Thoracic aorta (tissue), 2 donors: ENCODE measurements around the gene OR5B21. TPM values are rescaled to one million over a fixed set of nuclear protein-coding genes. Genes with fewer than 3 reads are reported as not detected.

Experiments
- ATAC-seq: fragments of 150-250 bp; one replicate; pipeline ENCODE4 v1.8.0; 2017; ENCODE audit warnings: low read depth; ENCODE audit not compliant: insufficient number of reproducible peaks, low FRiP score
- DNase-seq: peaks from one replicate; pipeline ENCODE4 v3.0.0-alpha.2; 2020; ENCODE audit warnings: low spot score
- H3K27ac ChIP-seq, 2 donors: fragments of 200-600 bp; sonication (generic); 1 replicate in 1 of 2; 2 replicates in 1 of 2; pipeline ENCODE4 v1.5.1; 2016; ENCODE audit warnings: mild to moderate bottlenecking in 2 of 2, moderate library complexity in 2 of 2
- H3K27me3 ChIP-seq: fragments of 200-600 bp; sonication (generic); replicated peaks from 2 replicates; pipeline ENCODE4 v1.6.0; 2016; ENCODE audit warnings: mild to moderate bottlenecking; ENCODE audit not compliant: insufficient read depth
- H3K36me3 ChIP-seq: fragments of 200-600 bp; sonication (generic); one replicate; pipeline ENCODE4 v1.5.1; 2016
- H3K4me1 ChIP-seq, 2 donors: fragments of 200-600 bp; sonication (generic); 1 replicate in 1 of 2; 2 replicates in 1 of 2; pipeline versions ENCODE4 v1.5.1 to v1.6.0; 2016; ENCODE audit warnings: low read depth in 2 of 2, mild to moderate bottlenecking in 1 of 2; ENCODE audit not compliant: control insufficient read depth in 1 of 2
- H3K4me3 ChIP-seq: fragments of 200-600 bp; sonication (generic); 2 replicates; pipeline ENCODE4 v1.5.1; 2016; ENCODE audit warnings: mild to moderate bottlenecking
- H3K9me3 ChIP-seq: fragments of 200-600 bp; sonication (generic); 2 replicates; pipeline ENCODE4 v1.5.1; 2016
- total RNA-seq, 2 donors: library from RNA; depleted of rRNA; stranded (reverse); fragments of >200 nt; gene quantifications; one replicate each; pipeline versions ENCODE4 v1.1.0 to v1.2.3, GENCODE V29; 2016
- TF ChIP-seq, protein P1 (sequence below): fragments of 200-600 bp; sonication (generic); IDR thresholded peaks from one replicate; pipeline ENCODE4 v1.5.1; 2019; ENCODE audit warnings: antibody characterized with exemption

The OR5B21 gene
- total RNA-seq, 2 donors from 2014 or later: not detected

DNA sequence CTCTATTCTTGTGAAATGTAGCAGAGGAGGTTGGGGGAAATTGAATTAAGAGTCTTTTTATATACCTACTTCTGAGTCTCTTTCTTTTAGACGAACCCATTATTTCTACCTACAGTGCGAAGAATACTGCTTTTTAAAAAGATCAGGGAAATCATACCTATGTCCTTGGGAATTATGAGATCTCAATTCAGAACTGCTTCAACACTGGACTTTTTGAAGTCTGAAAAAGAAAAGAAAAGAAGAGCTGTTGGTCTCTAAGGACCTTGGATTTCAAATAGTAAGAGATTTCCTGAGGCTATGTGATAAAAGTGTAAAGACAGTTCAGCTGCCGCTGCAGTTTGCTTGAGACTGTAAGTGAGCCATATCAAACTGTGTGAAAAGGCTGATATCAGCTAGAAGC, 3.7 kb upstream of the OR5B21 start:
- Histone ChIP-seq H3K27ac (no peak overlapping the region), H3K4me3 (no peak overlapping the region), H3K4me1 (no peaks in the 10 kb centered on the region), H3K27me3 (no peaks in the 10 kb centered on the region), H3K9me3 (no peaks in the 10 kb centered on the region), H3K36me3 (no peaks in the 10 kb centered on the region)
- ATAC-seq (no peak), DNase-seq (no peak)
- TF ChIP-seq, protein P1, sequence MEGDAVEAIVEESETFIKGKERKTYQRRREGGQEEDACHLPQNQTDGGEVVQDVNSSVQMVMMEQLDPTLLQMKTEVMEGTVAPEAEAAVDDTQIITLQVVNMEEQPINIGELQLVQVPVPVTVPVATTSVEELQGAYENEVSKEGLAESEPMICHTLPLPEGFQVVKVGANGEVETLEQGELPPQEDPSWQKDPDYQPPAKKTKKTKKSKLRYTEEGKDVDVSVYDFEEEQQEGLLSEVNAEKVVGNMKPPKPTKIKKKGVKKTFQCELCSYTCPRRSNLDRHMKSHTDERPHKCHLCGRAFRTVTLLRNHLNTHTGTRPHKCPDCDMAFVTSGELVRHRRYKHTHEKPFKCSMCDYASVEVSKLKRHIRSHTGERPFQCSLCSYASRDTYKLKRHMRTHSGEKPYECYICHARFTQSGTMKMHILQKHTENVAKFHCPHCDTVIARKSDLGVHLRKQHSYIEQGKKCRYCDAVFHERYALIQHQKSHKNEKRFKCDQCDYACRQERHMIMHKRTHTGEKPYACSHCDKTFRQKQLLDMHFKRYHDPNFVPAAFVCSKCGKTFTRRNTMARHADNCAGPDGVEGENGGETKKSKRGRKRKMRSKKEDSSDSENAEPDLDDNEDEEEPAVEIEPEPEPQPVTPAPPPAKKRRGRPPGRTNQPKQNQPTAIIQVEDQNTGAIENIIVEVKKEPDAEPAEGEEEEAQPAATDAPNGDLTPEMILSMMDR: no peak

DNA sequence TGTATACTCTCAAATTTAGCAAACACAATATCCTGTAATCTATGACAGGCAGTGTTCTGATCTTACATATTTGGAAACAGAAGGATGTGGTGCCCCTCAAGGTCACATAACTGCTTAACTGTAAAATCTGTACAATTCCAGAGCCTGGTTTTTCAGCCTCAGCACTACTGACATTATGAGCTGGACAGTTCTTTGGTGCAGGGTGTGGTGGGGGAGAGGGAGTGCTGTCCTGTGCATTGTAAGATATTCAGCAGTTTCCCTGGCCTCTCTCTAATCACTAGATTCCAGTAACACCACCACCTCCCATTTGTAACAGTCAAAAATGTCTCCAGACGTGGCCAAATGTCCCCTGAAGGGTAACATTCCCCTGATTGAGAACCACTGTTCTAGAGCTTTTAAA, 1.8 kb upstream of the OR5B21 start:
- Histone ChIP-seq H3K36me3 (no peaks in the 10 kb centered on the region), H3K4me3 (no peak overlapping the region), H3K4me1 (no peaks in the 10 kb centered on the region), H3K27ac (no peak overlapping the region), H3K9me3 (no peaks in the 10 kb centered on the region), H3K27me3 (no peaks in the 10 kb centered on the region)
- no peak for DNase-seq
- no peak for ATAC-seq
- TF ChIP-seq, protein P1: no peak

DNA sequence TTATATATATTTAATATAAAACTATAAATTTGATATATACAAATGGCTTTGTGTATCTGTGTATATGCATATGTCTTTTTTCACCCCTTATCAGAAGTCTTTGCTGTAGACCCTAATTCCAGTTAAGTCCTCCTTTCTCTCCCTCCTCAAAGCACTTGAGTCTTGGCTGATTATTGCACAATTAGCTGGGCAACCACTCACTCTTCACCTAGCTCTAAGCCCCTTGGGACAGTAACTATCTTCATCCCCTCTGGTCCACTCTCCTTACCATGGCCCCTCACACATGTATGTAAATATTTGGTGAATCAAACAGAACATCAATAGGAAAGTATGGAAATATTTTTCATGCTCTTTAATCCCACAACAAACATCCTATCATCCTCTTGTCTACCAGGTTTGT, 909 bp upstream of the OR5B21 start:
- H3K27me3 ChIP-seq: no peaks in the 10 kb centered on the region
- ATAC-seq (no peak), DNase-seq (no peak)
- no peak overlapping the region for H3K27ac ChIP-seq
- H3K4me1 ChIP-seq: no peaks in the 10 kb centered on the region
- TF ChIP-seq, protein P1: no peak
- no peaks in the 10 kb centered on the region for H3K9me3 ChIP-seq
- H3K4me3 ChIP-seq: no peak overlapping the region
- no peaks in the 10 kb centered on the region for H3K36me3 ChIP-seq

DNA sequence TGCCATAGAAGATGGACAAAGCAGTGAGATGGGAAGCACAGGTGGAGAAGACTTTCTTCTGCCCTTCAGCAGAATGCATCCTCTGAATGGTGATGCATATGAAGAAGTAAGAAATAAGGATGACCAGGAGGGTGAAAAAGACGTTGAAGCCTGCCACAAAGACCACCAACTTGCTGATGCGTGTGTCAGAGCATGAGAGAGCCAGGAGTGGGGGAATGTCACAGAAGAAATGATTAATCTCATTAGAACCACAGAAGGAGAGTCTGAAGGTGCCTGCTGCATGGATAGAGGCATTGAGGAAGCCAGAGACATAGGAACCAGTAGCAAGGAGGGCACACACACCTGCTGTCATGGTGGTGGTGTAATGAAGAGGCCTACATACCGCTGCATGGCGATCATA, 550 bp downstream of the OR5B21 start:
- H3K27me3 ChIP-seq: no peaks in the 10 kb centered on the region
- no peak overlapping the region for H3K27ac ChIP-seq
- H3K9me3 ChIP-seq: no peaks in the 10 kb centered on the region
- no peaks in the 10 kb centered on the region for H3K36me3 ChIP-seq
- H3K4me1 ChIP-seq: no peaks in the 10 kb centered on the region
- ATAC-seq: no peak
- no peak overlapping the region for H3K4me3 ChIP-seq
- TF ChIP-seq, protein P1: no peak
- no peak for DNase-seq

DNA sequence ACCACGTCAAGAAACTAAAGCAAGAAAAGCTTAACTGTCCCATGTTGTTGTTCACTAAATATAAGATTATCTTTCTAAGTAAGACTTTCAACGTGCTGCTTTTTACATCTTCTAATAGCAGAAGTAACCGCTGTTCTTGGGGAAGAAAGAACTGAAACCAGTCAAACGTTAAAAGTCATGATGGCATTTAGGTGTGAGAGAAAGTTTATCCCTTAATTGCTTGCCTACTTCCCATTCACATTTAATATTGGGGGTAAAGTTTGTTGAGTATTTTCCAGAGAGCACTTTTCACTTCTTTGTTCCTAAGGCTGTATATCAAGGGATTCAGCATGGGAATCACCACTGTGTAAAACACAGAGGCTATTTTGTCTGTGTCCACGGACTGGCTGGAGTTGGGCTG, 970 bp downstream of the OR5B21 start:
- H3K27me3 ChIP-seq: no peaks in the 10 kb centered on the region
- DNase-seq (no peak), ATAC-seq (no peak)
- TF ChIP-seq, protein P1: no peak
- H3K36me3 ChIP-seq: no peaks in the 10 kb centered on the region
- H3K4me3 ChIP-seq: no peak overlapping the region
- no peaks in the 10 kb centered on the region for H3K4me1 ChIP-seq
- H3K27ac ChIP-seq: no peak overlapping the region
- no peaks in the 10 kb centered on the region for H3K9me3 ChIP-seq
